Keratinocyte (primary cell): Measurements from ENCODE around the gene LINC00237.

Experiments
- EZH2 ChIP-seq: IDR thresholded peaks from one replicate; pipeline ENCODE4 v1.6.1; 2012; ENCODE audit warnings: inconsistent platforms, mild to moderate bottlenecking, low read length, moderate library complexity
- TF ChIP-seq, protein P1 (sequence below), 3 experiments: IDR thresholded peaks in 1 of 3; conservative IDR thresholded peaks in 1 of 3; optimal IDR thresholded peaks in 1 of 3; 2 replicates in 2 of 3; 3 replicates in 1 of 3; pipeline versions ENCODE3 to v1.5.1; 2011; ENCODE audit warnings: low read length in 3 of 3, mild to moderate bottlenecking in 3 of 3, moderate library complexity in 2 of 3, control low read depth in 1 of 3, inconsistent platforms in 1 of 3; ENCODE audit not compliant: insufficient read depth in 2 of 3; ENCODE audit errors: extremely low read depth in 1 of 3

DNA sequence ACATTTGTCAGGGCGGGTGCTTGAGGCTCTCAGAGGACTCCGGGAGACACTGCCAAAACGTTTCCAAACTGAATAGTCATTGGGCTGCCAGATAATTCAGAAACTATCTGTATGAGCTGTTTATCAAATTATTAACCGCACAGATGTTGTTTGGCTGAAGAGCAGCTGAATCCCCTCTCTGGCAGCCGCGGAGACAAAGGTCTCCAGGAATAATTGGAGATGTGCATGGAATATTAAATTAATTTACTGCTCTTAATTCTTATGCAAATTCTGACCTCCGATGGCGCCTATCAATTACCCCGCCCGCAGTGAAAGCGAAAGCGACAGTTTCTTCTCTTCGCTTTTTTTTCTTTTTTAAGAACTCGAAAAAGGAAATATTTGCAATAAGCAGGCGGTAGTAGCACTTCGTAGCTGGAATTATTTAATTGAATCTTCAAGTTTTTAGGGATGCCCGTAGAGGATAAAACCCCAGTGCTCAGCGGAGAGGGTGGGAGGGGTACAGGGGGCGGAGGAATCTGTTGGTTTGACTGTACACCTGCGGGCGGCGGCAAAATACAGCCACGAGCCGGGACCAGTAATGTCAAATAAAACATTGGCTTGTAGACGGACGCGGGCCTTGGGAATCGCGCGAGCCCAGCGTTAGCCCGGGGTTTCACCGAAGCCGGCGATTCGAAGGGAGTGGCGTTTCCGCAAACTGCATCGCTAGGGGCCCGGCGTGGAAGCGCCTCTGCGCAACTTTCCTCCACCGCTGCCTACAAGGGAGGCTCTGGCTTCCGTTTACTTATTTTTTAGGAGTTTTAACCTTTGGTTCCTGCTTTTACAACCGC, 6.2 kb downstream of the LINC00237 start:
- TF ChIP-seq, protein P1, sequence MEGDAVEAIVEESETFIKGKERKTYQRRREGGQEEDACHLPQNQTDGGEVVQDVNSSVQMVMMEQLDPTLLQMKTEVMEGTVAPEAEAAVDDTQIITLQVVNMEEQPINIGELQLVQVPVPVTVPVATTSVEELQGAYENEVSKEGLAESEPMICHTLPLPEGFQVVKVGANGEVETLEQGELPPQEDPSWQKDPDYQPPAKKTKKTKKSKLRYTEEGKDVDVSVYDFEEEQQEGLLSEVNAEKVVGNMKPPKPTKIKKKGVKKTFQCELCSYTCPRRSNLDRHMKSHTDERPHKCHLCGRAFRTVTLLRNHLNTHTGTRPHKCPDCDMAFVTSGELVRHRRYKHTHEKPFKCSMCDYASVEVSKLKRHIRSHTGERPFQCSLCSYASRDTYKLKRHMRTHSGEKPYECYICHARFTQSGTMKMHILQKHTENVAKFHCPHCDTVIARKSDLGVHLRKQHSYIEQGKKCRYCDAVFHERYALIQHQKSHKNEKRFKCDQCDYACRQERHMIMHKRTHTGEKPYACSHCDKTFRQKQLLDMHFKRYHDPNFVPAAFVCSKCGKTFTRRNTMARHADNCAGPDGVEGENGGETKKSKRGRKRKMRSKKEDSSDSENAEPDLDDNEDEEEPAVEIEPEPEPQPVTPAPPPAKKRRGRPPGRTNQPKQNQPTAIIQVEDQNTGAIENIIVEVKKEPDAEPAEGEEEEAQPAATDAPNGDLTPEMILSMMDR (optimal IDR thresholded peaks at IDR 0.05 in 1 of 3, IDR thresholded peaks at IDR 0.05 in 1 of 3, conservative IDR thresholded peaks at IDR 0.05 in 1 of 3; ENCODE audit: extremely low read depth in 1 of 3, insufficient read depth in 2 of 3, low read length in 3 of 3): no peak
- TF ChIP-seq EZH2: no peak
